ENCODE results near the gene PLPP4.

PLPP4 gene

DNA sequence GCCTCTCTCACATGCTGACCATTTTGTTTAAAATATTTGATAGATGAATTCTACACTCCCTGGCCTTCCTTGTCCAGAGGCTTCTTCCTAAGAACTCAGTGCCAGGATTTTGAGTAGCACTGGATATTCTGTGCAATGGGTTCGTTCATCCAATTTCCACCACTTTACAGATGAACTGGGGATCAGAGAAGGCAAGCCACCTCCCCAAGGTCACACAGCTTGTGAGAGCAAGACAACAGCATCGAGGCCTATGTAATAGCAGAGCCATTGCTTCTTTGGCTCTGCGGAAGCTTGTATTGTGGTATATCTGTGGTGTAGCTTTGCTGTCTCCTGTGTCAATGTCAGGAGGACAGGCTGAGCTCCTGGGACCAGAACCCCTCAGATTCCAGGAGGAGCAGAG lies 140.9 kb downstream of the PLPP4 start:
- ChIA-PET CTCF (interaction anchor here (0.6 to 0.8 kb wide), 2 partner anchors 33 to 138 kb away, joined by 3 read pairs; no protein-coding TSS in a partner anchor), POLR2A (no interaction called here)
- DNase-seq (ENCODE audit: extremely low spot score): no peak
- TF ChIP-seq, protein P1, sequence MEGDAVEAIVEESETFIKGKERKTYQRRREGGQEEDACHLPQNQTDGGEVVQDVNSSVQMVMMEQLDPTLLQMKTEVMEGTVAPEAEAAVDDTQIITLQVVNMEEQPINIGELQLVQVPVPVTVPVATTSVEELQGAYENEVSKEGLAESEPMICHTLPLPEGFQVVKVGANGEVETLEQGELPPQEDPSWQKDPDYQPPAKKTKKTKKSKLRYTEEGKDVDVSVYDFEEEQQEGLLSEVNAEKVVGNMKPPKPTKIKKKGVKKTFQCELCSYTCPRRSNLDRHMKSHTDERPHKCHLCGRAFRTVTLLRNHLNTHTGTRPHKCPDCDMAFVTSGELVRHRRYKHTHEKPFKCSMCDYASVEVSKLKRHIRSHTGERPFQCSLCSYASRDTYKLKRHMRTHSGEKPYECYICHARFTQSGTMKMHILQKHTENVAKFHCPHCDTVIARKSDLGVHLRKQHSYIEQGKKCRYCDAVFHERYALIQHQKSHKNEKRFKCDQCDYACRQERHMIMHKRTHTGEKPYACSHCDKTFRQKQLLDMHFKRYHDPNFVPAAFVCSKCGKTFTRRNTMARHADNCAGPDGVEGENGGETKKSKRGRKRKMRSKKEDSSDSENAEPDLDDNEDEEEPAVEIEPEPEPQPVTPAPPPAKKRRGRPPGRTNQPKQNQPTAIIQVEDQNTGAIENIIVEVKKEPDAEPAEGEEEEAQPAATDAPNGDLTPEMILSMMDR (IDR thresholded peaks at IDR 0.05; ENCODE audit: control extremely low read depth, extremely low read depth, low read depth, missing control alignments): no peak

DNA sequence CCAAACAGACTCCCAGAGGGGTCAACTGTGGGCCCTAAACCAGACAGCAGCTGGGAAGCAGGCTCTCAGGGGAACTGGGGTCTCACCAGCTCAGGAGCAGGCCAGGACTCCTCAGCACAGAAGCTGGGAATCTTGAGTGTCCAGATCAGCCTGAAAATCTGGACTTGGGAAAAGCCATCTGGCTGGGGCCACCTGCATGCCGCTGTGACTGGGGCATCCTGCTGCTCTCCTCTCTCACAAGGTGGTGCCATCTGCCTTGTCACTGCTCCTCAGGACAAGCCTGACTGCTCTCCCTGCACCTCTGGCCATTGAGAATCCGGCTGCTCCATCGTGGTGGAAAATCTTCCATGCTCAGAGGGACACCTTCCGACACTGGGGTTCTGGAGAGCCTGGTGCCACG lies 141.4 kb downstream of the PLPP4 start:
- TF ChIP-seq, protein P1 (IDR thresholded peaks at IDR 0.05; ENCODE audit: control extremely low read depth, extremely low read depth, low read depth, missing control alignments): no peak
- CTCF ChIA-PET: interaction anchor here (0.8 kb wide), 1 partner anchor 138 kb away, joined by 3 read pairs; no protein-coding TSS in a partner anchor
- DNase-seq (ENCODE audit: extremely low spot score): no peak
- POLR2A ChIA-PET: no interaction called here

DNA sequence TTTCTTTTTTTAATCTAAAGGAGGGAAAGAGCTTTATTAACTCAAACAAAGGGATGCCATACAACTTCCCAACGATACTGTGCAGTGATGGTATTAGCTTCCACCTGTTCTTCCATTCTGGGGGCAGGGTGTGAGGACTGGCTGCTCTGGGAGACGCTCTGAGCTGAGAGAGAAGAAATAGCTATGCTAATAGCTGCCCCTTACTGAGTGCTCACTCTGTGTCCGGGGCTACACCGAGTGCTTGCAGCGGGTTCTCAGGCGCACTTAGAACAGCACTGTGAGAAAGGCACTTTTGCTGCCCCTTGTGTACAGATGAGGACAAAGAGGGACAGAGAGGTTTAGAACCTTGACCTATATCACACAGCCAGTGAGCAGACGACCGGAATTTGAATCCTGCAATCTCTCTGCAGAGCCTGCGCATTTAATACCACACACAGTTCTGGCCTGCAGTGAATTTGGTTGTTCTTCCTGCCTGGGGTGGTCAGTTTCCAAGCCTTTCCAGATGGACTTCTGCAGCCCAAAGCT lies 142.2 kb downstream of the PLPP4 start:
- no peak for DNase-seq (ENCODE audit: extremely low spot score)
- TF ChIP-seq, protein P1 (IDR thresholded peaks at IDR 0.05; ENCODE audit: control extremely low read depth, extremely low read depth, low read depth, missing control alignments): no peak
- POLR2A ChIA-PET: no interaction called here
- CTCF ChIA-PET: interaction anchor here (3.9 kb wide), 1 partner anchor 12 kb away, joined by 12 read pairs; no protein-coding TSS in a partner anchor

GRCh38 chr10:120600871-120601649 lies 144.0 kb downstream of the PLPP4 start:
- TF ChIP-seq, protein P1 (IDR thresholded peaks at IDR 0.05; ENCODE audit: control extremely low read depth, extremely low read depth, low read depth, missing control alignments): no peak
- CTCF ChIA-PET: interaction anchor here (3.9 kb wide), 1 partner anchor 10 kb away, joined by 12 read pairs; no protein-coding TSS in a partner anchor
- no peak for DNase-seq (ENCODE audit: extremely low spot score)
- POLR2A ChIA-PET: no interaction called here

- TF ChIP-seq, protein P1 (IDR thresholded peaks at IDR 0.05; ENCODE audit: control extremely low read depth, extremely low read depth, low read depth, missing control alignments): no peak
- POLR2A ChIA-PET: no interaction called here
- DNase-seq (ENCODE audit: extremely low spot score): no peak
- CTCF ChIA-PET: interaction anchor here (3.9 kb wide), 1 partner anchor 9 kb away, joined by 12 read pairs; no protein-coding TSS in a partner anchor
Observed at GRCh38 chr10:120601999-120602398, 145.0 kb downstream of the PLPP4 start.

- ChIA-PET CTCF (interaction anchor here (0.9 to 1.0 kb wide), 2 partner anchors 12 to 15 kb away, joined by 3 read pairs; no protein-coding TSS in a partner anchor), POLR2A (no interaction called here)
- no peak for DNase-seq (ENCODE audit: extremely low spot score)
- TF ChIP-seq, protein P1 (IDR thresholded peaks at IDR 0.05; ENCODE audit: control extremely low read depth, extremely low read depth, low read depth, missing control alignments): no peak
Observed at GRCh38 chr10:120605410-120605809, 148.4 kb downstream of the PLPP4 start.
